Neural crest cell (in vitro differentiated cells): ENCODE results near the gene GZF1. TPM values are rescaled to one million over a fixed set of nuclear protein-coding genes. Genes with fewer than 3 reads are reported as not detected.

Experiments
- DNase-seq: peaks from one replicate; pipeline ENCODE4 v3.0.0; 2021; ENCODE audit warnings: low read depth, mixed read lengths, low spot score
- H3K27ac Mint-ChIP-seq: one replicate; pipeline ENCODE4 v1.8.0; 2021; ENCODE audit warnings: mild to moderate bottlenecking, mixed read lengths; ENCODE audit not compliant: unreplicated experiment
- H3K27me3 Mint-ChIP-seq: 2 replicates; pipeline ENCODE4 v1.8.0; 2021; ENCODE audit warnings: low read depth, mild to moderate bottlenecking, mixed read lengths
- H3K36me3 Mint-ChIP-seq: 2 replicates; pipeline ENCODE4 v1.8.0; 2021; ENCODE audit warnings: low read depth, mild to moderate bottlenecking, mixed read lengths
- H3K4me1 Mint-ChIP-seq: 2 replicates; pipeline ENCODE4 v1.8.0; 2021; ENCODE audit warnings: mixed read lengths
- H3K4me3 Mint-ChIP-seq: one replicate; pipeline ENCODE4 v1.8.0; 2021; ENCODE audit warnings: mild to moderate bottlenecking, mixed read lengths
- H3K9me3 Mint-ChIP-seq: 2 replicates; pipeline ENCODE4 v1.8.0; 2021; ENCODE audit warnings: mixed read lengths
- total RNA-seq: library from RNA; stranded (reverse); gene quantifications from 2 replicates; pipeline ENCODE4 v1.2.1, GENCODE V29; 2021
- TF ChIP-seq, protein P1 (sequence below): fragments of 200-600 bp; sonication (generic); conservative IDR thresholded peaks from 2 replicates; pipeline ENCODE4 v1.5.0; 2021; ENCODE audit warnings: antibody characterized with exemption, mild to moderate bottlenecking

GZF1 gene
- total RNA-seq, 1 donor from 2014 or later, result 21.9 TPM

DNA sequence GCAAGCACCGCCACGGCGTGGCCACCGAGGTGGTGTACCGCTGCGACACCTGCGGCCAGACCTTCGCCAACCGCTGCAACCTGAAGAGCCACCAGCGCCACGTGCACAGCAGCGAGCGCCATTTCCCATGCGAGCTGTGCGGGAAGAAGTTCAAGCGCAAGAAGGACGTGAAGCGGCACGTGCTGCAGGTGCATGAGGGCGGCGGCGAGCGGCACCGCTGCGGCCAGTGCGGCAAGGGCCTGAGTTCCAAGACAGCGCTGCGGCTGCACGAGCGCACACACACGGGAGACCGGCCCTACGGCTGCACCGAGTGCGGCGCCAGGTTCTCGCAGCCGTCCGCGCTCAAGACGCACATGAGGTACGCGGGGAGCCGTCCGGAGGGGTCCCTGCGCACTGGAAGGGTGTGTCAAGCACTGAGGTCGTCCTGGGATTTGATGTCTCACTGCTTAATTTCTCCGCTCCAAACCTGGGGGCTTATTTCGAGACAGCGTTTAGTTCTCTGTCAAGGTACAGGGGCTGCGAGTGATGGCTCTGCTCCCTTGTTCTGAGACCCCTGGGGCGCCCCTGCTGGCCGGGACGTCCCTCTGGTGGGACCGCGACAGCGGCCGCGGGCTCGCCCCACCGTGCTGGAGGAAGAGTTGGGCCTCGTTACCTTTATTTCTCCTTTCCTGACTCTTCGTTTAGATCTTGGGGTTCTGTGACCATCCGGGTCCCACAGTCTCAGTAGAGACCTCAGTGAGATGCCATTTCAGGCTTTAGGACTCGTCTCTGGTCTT lies 3.6 kb downstream of the GZF1 start:
- Mint-ChIP-seq H3K36me3 (peaks cover 17% of the 10 kb centered on the region), H3K9me3 (no peaks in the 10 kb centered on the region), H3K4me3 (peak overlapping the region; percentile 83), H3K27ac (peak overlapping the region; percentile 90), H3K27me3 (no peaks in the 10 kb centered on the region), H3K4me1 (peaks cover 49% of the 10 kb centered on the region)
- DNase-seq, result no peak
- TF ChIP-seq, protein P1, sequence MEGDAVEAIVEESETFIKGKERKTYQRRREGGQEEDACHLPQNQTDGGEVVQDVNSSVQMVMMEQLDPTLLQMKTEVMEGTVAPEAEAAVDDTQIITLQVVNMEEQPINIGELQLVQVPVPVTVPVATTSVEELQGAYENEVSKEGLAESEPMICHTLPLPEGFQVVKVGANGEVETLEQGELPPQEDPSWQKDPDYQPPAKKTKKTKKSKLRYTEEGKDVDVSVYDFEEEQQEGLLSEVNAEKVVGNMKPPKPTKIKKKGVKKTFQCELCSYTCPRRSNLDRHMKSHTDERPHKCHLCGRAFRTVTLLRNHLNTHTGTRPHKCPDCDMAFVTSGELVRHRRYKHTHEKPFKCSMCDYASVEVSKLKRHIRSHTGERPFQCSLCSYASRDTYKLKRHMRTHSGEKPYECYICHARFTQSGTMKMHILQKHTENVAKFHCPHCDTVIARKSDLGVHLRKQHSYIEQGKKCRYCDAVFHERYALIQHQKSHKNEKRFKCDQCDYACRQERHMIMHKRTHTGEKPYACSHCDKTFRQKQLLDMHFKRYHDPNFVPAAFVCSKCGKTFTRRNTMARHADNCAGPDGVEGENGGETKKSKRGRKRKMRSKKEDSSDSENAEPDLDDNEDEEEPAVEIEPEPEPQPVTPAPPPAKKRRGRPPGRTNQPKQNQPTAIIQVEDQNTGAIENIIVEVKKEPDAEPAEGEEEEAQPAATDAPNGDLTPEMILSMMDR, result no peak

DNA sequence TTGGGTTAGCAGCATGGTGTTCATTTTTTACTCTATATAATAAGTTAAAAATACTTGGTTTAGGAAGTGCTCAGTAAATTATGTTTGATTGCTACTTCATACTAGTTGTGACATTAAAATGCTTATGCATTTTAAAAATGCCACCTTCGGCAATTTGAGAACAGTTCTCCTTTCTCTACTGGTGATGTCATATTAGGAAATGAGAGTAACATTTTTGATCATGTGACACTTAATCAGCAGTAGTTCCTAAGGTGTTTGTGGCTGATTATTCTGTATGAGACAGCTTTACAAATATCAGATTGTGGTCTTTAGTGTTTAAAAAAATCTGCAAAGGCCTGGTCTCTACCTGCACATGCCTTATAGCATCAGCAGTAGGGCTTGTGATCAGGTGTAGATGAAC lies 4.4 kb downstream of the GZF1 start:
- H3K4me3 Mint-ChIP-seq, result peak overlapping the region; percentile 83
- TF ChIP-seq, protein P1, result no peak
- DNase-seq, result no peak
- peaks cover 42% of the 10 kb centered on the region for H3K4me1 Mint-ChIP-seq
- no peaks in the 10 kb centered on the region for H3K9me3 Mint-ChIP-seq
- peaks cover 17% of the 10 kb centered on the region for H3K36me3 Mint-ChIP-seq
- no peaks in the 10 kb centered on the region for H3K27me3 Mint-ChIP-seq
- H3K27ac Mint-ChIP-seq, result no peak overlapping the region

DNA sequence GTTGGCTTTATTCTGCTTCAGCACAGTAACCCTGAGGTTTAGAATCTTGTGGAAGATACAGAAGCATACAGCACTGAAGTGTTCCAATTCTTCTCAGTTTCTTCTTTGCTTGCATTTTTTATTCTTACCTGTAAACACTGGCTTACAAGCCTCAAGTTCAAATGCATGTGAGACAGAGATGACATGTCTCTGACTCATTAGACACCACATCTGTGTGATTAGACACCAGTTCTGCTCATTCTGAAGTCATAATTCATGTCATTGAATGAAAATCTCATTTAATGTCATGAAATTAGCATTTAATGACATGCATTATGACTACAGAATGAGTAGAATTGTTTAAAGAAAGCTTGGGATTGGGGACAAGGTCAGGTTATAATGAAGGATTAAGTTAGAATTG lies 5.8 kb downstream of the GZF1 start:
- DNase-seq, result no peak
- H3K27me3 Mint-ChIP-seq, result no peaks in the 10 kb centered on the region
- H3K4me1 Mint-ChIP-seq, result peaks cover 41% of the 10 kb centered on the region
- no peak overlapping the region for H3K4me3 Mint-ChIP-seq
- no peak overlapping the region for H3K27ac Mint-ChIP-seq
- no peaks in the 10 kb centered on the region for H3K9me3 Mint-ChIP-seq
- peaks cover 17% of the 10 kb centered on the region for H3K36me3 Mint-ChIP-seq
- TF ChIP-seq, protein P1, result no peak

DNA sequence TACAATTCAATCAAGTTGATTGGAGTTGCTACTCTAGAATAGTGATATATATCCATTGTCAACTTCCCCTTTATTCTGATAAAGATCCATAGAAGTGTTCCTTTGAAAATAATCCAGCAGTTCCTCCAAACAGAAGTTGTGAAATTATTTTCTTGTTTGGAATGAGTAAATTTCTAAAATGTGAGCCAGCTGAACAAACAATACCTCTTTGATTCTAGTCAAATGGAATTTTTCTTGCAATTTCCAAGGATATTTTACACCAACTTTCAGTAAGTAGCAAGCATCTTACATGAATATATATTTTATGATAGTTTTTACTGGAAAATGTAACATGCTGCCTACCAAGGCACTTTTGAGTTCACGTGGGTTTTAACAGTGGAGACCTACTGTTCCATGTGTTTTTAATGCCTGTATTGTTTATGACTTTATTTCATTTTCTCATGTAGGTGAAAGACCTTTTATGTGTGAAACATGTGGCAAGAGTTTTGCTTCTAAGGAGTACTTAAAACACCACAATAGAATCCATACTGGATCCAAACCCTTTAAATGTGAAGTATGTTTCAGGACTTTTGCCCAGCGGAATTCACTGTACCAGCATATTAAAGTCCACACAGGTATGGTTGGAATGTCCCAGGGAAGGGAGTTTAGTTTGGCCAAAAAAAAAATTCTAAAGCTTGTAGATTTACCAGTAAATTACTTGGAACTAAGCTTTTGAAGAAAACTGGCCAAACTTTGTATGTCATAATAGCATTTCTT lies 6.5 kb downstream of the GZF1 start:
- TF ChIP-seq, protein P1, result no peak
- Mint-ChIP-seq H3K27me3 (no peaks in the 10 kb centered on the region), H3K4me3 (no peak overlapping the region), H3K4me1 (peaks cover 34% of the 10 kb centered on the region), H3K36me3 (peaks cover 15% of the 10 kb centered on the region), H3K9me3 (no peaks in the 10 kb centered on the region), H3K27ac (no peak overlapping the region)
- DNase-seq, result no peak

DNA sequence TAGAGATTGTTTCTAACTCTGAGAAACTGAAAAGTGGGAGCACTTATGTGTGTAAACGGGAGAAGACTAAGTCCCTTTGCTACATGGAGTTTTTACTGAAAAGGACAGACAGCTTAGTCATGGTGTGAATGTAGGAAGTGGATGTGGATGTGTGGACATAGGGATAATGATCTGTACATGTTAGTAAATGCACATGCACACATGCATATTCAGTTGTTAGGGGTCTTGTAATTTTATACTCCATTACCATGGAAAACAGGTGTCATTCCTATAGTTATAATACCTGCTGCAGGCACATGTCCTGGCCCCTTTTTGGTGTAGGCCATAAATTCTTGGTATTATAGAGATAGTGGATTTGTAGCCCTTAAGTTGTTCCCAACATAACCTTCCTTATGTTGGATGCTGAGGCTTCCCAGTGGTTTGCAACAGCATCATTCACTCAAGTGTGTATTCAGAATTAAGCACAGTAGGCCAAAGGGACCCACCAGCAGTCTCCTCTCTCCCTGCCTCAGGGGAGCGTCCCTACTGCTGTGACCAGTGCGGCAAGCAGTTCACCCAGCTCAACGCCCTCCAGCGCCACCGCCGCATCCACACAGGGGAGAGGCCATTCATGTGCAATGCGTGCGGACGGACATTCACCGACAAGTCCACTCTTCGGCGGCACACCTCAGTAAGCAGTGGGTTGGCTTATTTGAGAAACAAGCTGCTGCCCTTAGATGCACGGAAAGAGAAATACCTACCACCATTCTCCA lies 7.3 kb downstream of the GZF1 start:
- DNase-seq, result no peak
- Mint-ChIP-seq H3K27ac (no peak overlapping the region), H3K9me3 (no peaks in the 10 kb centered on the region), H3K4me1 (peaks cover 26% of the 10 kb centered on the region), H3K36me3 (peaks cover 22% of the 10 kb centered on the region), H3K4me3 (no peak overlapping the region), H3K27me3 (no peaks in the 10 kb centered on the region)
- TF ChIP-seq, protein P1, result no peak
